Esophagus muscularis mucosa (tissue), 4 donors: ENCODE measurements around the gene METTL18. TPM values are rescaled to one million over a fixed set of nuclear protein-coding genes. Genes with fewer than 3 reads are reported as not detected.

Experiments
- DNase-seq: peaks from one replicate; pipeline ENCODE4 v3.0.0-alpha.2; 2017; ENCODE audit errors: extremely low spot score
- H3K27ac ChIP-seq, 4 donors: fragments of 200-600 bp; sonication (generic); replicated peaks in 1 of 4; 1 replicate in 3 of 4; 2 replicates in 1 of 4; pipeline ENCODE4 v1.5.1; 2016 to 2019; ENCODE audit warnings: mild to moderate bottlenecking in 1 of 4
- H3K27me3 ChIP-seq, 4 donors: fragments of 200-600 bp; sonication (generic); one replicate each; pipeline versions ENCODE4 v1.5.1 to v1.6.0; 2016 to 2019
- H3K36me3 ChIP-seq, 4 donors: fragments of 200-600 bp; sonication (generic); one replicate each; pipeline ENCODE4 v1.5.1; 2016 to 2019
- H3K4me1 ChIP-seq, 4 donors: fragments of 200-600 bp; sonication (generic); one replicate each; pipeline ENCODE4 v1.5.1; 2016 to 2019
- H3K4me3 ChIP-seq, 4 donors: fragments of 200-600 bp; sonication (generic); 1 replicate in 2 of 4; 2 replicates in 2 of 4; pipeline ENCODE4 v1.5.1; 2016 to 2019; ENCODE audit warnings: mild to moderate bottlenecking in 4 of 4, moderate library complexity in 1 of 4
- H3K9me3 ChIP-seq, 4 donors: fragments of 200-600 bp; sonication (generic); 1 replicate in 3 of 4; 2 replicates in 1 of 4; pipeline ENCODE4 v1.5.1; 2016 to 2019
- EP300 ChIP-seq: sonication (generic); formaldehyde crosslinking; IDR thresholded peaks from one replicate; pipeline ENCODE4 v1.6.1; 2017; ENCODE audit warnings: antibody characterized with exemption
- POLR2A ChIP-seq: fragments of 450-650 bp; IDR thresholded peaks from one replicate; pipeline ENCODE4 v1.6.1; 2017; ENCODE audit warnings: antibody characterized with exemption, moderate library complexity, mild to moderate bottlenecking, low read depth
- POLR2AphosphoS5 ChIP-seq, 2 donors: sonication (generic); formaldehyde crosslinking; IDR thresholded peaks; one replicate each; pipeline ENCODE4 v1.6.1; 2017; ENCODE audit warnings: antibody characterized with exemption in 2 of 2
- WGBS: methylation state at CpG from one replicate; pipeline ENCODE4 v1.1.5; 2018; 5-methylcytosine and 5-hydroxymethylcytosine counted together
- intact Hi-C: fragments of 100-400 bp; cut with DNase I; formaldehyde crosslinking; loops from one replicate; pipeline ENCODE4 v1.15.1; 2023
- total RNA-seq, 4 donors: library from RNA; depleted of rRNA; stranded (reverse); fragments of >200 nt; gene quantifications; one replicate each; pipeline versions ENCODE4 v1.1.0 to v1.2.1, GENCODE V29; 2016
- TF ChIP-seq, protein P1 (sequence below), 3 experiments: fragments of 200-600 bp in 2 of 3; fragments of 450-650 bp in 1 of 3; sonication (generic) in 2 of 3; IDR thresholded peaks; one replicate each; pipeline ENCODE4 v1.5.1; 2017 to 2019; ENCODE audit warnings: antibody characterized with exemption in 3 of 3, mild to moderate bottlenecking in 2 of 3, moderate library complexity in 1 of 3

Gene METTL18
- total RNA-seq, 4 donors from 2014 or later: 5.6 to 6.8 (median 6.2) TPM

DNA sequence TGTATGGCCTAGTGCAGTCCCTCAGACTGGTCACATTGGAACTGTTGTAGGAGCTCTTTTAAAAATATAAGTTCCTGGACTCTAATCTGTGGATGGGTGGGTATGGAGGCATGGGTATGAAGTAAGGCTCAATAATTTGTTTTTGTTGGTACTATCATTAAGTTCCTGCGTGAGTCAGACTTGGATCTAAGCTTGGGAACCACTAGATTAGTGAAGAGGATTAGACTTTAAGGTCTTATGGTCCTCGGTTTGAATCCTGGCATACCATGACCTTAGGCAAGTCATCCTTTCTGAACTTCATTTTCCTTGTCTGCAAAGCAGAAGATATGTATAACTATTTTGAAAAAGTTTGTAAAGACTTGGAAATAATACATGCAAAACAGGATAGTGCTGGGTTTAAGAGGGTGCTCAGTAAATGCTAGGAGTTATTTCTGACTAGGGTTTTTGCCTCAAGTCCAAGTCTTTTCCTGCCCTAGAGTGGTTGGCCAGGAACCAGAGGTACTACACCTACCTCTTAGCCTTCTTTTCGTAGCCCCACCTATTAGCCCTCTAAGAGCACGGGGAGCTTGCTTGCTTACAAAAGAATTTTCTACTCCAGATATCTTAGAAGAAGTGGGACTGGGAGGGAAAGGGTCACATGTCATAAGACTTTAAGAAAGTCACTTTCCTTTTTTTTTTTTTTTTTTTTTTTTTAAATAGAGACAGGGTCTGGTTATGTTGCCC lies 38.6 kb upstream of the METTL18 start:
- no peak for DNase-seq
- Histone ChIP-seq H3K36me3 (peaks cover 6 to 67% (median 27%) of the 10 kb centered on the region in 4 donors), H3K9me3 (no peaks in the 10 kb centered on the region), H3K27me3 (no peaks in the 10 kb centered on the region), H3K27ac (no peak overlapping the region), H3K4me1 (no peaks in the 10 kb centered on the region), H3K4me3 (no peak overlapping the region)
- intact Hi-C loops: no loop called here
- 72% methylated on average over 4 of the region's 4 CpGs for WGBS
- TF ChIP-seq POLR2A (no peak), POLR2AphosphoS5 (IDR thresholded peaks at IDR 0.05) (no peak), EP300 (no peak)
- TF ChIP-seq, protein P1, sequence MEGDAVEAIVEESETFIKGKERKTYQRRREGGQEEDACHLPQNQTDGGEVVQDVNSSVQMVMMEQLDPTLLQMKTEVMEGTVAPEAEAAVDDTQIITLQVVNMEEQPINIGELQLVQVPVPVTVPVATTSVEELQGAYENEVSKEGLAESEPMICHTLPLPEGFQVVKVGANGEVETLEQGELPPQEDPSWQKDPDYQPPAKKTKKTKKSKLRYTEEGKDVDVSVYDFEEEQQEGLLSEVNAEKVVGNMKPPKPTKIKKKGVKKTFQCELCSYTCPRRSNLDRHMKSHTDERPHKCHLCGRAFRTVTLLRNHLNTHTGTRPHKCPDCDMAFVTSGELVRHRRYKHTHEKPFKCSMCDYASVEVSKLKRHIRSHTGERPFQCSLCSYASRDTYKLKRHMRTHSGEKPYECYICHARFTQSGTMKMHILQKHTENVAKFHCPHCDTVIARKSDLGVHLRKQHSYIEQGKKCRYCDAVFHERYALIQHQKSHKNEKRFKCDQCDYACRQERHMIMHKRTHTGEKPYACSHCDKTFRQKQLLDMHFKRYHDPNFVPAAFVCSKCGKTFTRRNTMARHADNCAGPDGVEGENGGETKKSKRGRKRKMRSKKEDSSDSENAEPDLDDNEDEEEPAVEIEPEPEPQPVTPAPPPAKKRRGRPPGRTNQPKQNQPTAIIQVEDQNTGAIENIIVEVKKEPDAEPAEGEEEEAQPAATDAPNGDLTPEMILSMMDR (IDR thresholded peaks at IDR 0.05): no peak

DNA sequence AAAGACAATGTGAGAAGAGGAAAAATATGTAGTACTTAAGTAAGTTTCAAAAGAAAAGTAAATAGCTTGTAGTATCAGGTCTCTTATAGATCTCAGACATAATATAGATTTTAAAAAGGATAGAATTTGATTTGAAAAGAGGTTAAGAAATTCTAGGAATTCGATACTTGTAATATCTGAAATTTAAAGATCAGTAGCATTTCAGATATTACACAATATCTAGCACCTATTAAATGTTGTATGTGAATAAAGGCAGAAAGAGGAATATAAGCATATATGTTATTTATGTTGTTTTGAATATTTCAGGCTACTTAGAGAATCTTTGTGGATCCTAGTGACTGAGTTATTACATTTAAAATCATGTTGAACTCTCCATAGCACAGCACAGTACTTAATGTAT lies 35.0 kb upstream of the METTL18 start:
- intact Hi-C loops: no loop called here
- no peaks in the 10 kb centered on the region for H3K9me3 ChIP-seq

DNA sequence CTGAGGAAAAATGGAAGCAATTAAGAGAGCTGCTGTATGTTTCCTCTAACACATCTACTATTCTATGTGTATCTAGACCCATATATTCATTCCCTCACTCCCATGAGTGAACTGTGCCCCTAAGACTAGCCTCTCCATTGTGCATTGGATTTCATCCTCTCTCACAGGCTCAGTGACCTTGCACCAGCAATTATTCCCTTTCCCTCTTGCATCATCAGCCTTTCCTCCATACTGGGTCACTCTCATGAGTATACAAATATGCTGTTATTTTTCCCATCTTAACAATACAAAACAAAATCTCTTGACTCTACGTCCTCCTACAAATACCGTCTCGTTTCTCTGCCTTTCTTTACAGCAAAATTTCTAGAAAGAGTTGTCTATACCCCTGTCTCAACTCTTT lies 29.4 kb upstream of the METTL18 start:
- intact Hi-C loops: no loop called here
- TF ChIP-seq EP300 (no peak), POLR2A (no peak), POLR2AphosphoS5 (IDR thresholded peaks at IDR 0.05) (no peak)
- TF ChIP-seq, protein P1 (IDR thresholded peaks at IDR 0.05): no peak
- H3K4me3 ChIP-seq: no peak overlapping the region
- H3K36me3 ChIP-seq: peaks cover 21 to 67% (median 22%) of the 10 kb centered on the region in 4 donors
- DNase-seq: no peak
- H3K27me3 ChIP-seq: no peaks in the 10 kb centered on the region
- WGBS: 96% methylated on average over 3 of the region's 3 CpGs
- H3K4me1 ChIP-seq: no peaks in the 10 kb centered on the region
- H3K27ac ChIP-seq: no peak overlapping the region
- H3K9me3 ChIP-seq: no peaks in the 10 kb centered on the region

More for the DNA sequence above, 35.0 kb upstream of the METTL18 start:
- DNase-seq: no peak
- Histone ChIP-seq H3K4me3 (no peak overlapping the region), H3K27ac (no peak overlapping the region), H3K27me3 (no peaks in the 10 kb centered on the region), H3K36me3 (peaks cover 14 to 81% (median 37%) of the 10 kb centered on the region in 4 donors), H3K4me1 (no peaks in the 10 kb centered on the region)
- TF ChIP-seq POLR2A: no peak
- TF ChIP-seq POLR2AphosphoS5 (IDR thresholded peaks at IDR 0.05): no peak
- TF ChIP-seq, protein P1 (IDR thresholded peaks at IDR 0.05): no peak
- TF ChIP-seq EP300: no peak
- WGBS: 95% methylated on average over 1 of the region's 1 CpG

DNA sequence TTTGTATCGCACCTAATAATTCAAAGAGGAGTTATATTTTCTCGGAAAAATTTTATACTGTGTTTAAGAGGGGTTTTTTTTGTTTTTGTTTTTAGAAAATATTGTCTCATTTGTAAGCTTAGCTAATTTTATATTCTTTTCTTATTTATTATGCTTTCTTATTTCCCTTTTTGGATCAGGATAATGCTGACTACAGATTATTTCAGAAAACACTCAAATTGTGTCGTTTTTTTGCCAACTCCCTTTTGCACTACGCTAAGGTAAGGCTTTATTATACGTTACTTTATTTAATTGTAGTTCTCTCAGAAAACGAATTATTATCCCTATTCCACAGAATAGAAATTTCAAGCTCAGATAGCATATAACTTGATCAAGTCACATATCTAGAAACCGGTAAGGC lies 26.8 kb upstream of the METTL18 start:
- Histone ChIP-seq H3K27ac (no peak overlapping the region), H3K36me3 (peaks cover 0 to 44% (median 13%) of the 10 kb centered on the region in 4 donors), H3K4me3 (no peak overlapping the region), H3K9me3 (no peaks in the 10 kb centered on the region), H3K4me1 (no peaks in the 10 kb centered on the region), H3K27me3 (no peaks in the 10 kb centered on the region)
- intact Hi-C loops: no loop called here
- DNase-seq: no peak
- WGBS: 93% methylated on average over 7 of the region's 7 CpGs
- TF ChIP-seq POLR2A (no peak), POLR2AphosphoS5 (IDR thresholded peaks at IDR 0.05) (no peak), EP300 (no peak)
- TF ChIP-seq, protein P1 (IDR thresholded peaks at IDR 0.05): no peak
